ENCODE measurements around the gene PCSK9. TPM values are rescaled to one million over a fixed set of nuclear protein-coding genes. Genes with fewer than 3 reads are reported as not detected.

PCSK9 gene
- total and polyA plus RNA-seq, 9 of the 15 experiments (the other 6 are each of a cell fraction or from before 2014, with no cell fraction given): 3.2 to 58.6 (median 24.7) TPM

- no peak overlapping the region for H3K27ac ChIP-seq (ENCODE audit: extremely low read depth, low read depth, low read length)
- ChIA-PET POLR2A (interaction anchor here (0.6 to 2.0 kb wide), 8 partner anchors 9 to 193 kb away, joined by 3 to 9 read pairs (median 4); no protein-coding TSS in a partner anchor), CTCF (ENCODE audit: low intra/inter-chr PET ratio) (no interaction called here)
- BruUV-seq (replicated peaks): no TSS peak
- no peak for FAIRE-seq
- no peaks in the 10 kb centered on the region for H3K9me3 ChIP-seq (replicated peaks; ENCODE audit: control insufficient read depth, insufficient read depth, low read depth, low read length)
- H4K20me1 ChIP-seq (replicated peaks; ENCODE audit: control insufficient read depth, insufficient read depth, low read length): no peaks in the 10 kb centered on the region; the same call in 1 of the 2 replicates
- no peak overlapping the region for H3K9ac ChIP-seq (ENCODE audit: insufficient read depth in 1 of 2, low read depth in 2 of 2, low read length in 2 of 2)
- peaks cover 2% of the 10 kb centered on the region; the same call in 2 of the 3 replicates for H3K79me2 ChIP-seq (ENCODE audit: control insufficient read depth, insufficient read depth, low read length)
- no peak overlapping the region for H2AFZ ChIP-seq (ENCODE audit: low read depth, low read length)
- H3K4me1 ChIP-seq (replicated peaks in 1 of 2; ENCODE audit: control insufficient read depth in 2 of 2, insufficient read depth in 2 of 2, low read length in 2 of 2): peaks cover 0 to 5% of the 10 kb centered on the region in 2 experiments; a peak in 2 of 5 replicates
- WGBS (ENCODE audit: insufficient coverage, low coverage, missing lambda C conversion rate): 72% methylated on average over 5 of the region's 5 CpGs
- peaks cover 94% of the 10 kb centered on the region; the same call in 2 of the 3 replicates for H3K36me3 ChIP-seq (ENCODE audit: control insufficient read depth, insufficient read depth, low read length)
- H3K4me3 ChIP-seq: no peak overlapping the region
- intact Hi-C loops (cut with micrococcal nuclease) (no loop called here), in situ Hi-C loops (cut with MboI) (no loop called here)
- H3K4me2 ChIP-seq (ENCODE audit: insufficient read depth, low read length): no peak overlapping the region
- no peak for DNase-seq (ENCODE audit: extremely low read depth in 1 of 4, low spot score in 3 of 4)
- no peaks in the 10 kb centered on the region for H3K27me3 ChIP-seq (ENCODE audit: control insufficient read depth in 2 of 2, insufficient read depth in 2 of 2, low read length in 2 of 2)
- ATAC-seq: no peak
- H3K9me1 ChIP-seq (ENCODE audit: control insufficient read depth, insufficient read depth, low read length): no peaks in the 10 kb centered on the region
- TF ChIP-seq SMARCE1 (IDR thresholded peaks at IDR 0.05) (no peak), YY1 (IDR thresholded peaks at IDR 0.05; ENCODE audit: borderline replicate concordance in 1 of 3, control insufficient read depth in 1 of 3, extremely low read depth in 1 of 3, insufficient read depth in 3 of 3, insufficient read length in 1 of 3, insufficient replicate concordance in 2 of 3, low read depth in 1 of 3, low read length in 2 of 3) (no peak), ZNF77 (CRISPR knock-in tag; IDR thresholded peaks at IDR 0.05) (no peak), PRPF4 (IDR thresholded peaks at IDR 0.05; ENCODE audit: insufficient read depth, low read depth, low read length, poor library complexity, severe bottlenecking) (no peak), ZBTB9 (CRISPR knock-in tag; IDR thresholded peaks at IDR 0.05) (no peak), MCM7 (IDR thresholded peaks at IDR 0.05) (no peak), DDX20 (tag; IDR thresholded peaks at IDR 0.05; ENCODE audit: low read depth) (no peak), CGGBP1 (CRISPR knock-in tag; IDR thresholded peaks at IDR 0.05) (no peak), BCLAF1 (IDR thresholded peaks at IDR 0.05; ENCODE audit: borderline replicate concordance in 1 of 2, control insufficient read depth in 1 of 2, low read depth in 2 of 2, low read length in 1 of 2) (no peak), GATAD2B (IDR thresholded peaks at IDR 0.05; ENCODE audit: borderline replicate concordance) (no peak), BCOR (IDR thresholded peaks at IDR 0.05) (no peak), SRSF7 (optimal IDR thresholded peaks at IDR 0.05; ENCODE audit: low read depth, low read length) (no peak), HLTF (IDR thresholded peaks at IDR 0.05) (no peak), ZNF699 (CRISPR knock-in tag; IDR thresholded peaks at IDR 0.05; ENCODE audit: insufficient replicate concordance) (no peak), RCOR1 (IDR thresholded peaks at IDR 0.05; ENCODE audit: borderline replicate concordance in 1 of 2, low read depth in 2 of 2, low read length in 2 of 2) (no peak), CHD1 (IDR thresholded peaks at IDR 0.05; ENCODE audit: low read length) (no peak)
Observed at GRCh38 chr1:55054396-55054795, 15.0 kb downstream of the PCSK9 start.
